DND-41 (cell line): ENCODE measurements around the gene GRK7.

ENCODE experiments used
- EZH2 ChIP-seq: IDR thresholded peaks from 3 replicates; pipeline ENCODE4 v1.6.1; 2012; ENCODE audit warnings: borderline replicate concordance, low read depth, mild to moderate bottlenecking, moderate library complexity, low read length, inconsistent platforms; ENCODE audit not compliant: severe bottlenecking
- TF ChIP-seq, protein P1 (sequence below): IDR thresholded peaks from 2 replicates; pipeline ENCODE4 v1.5.1; 2012; ENCODE audit warnings: borderline replicate concordance, low read length, moderate library complexity, mild to moderate bottlenecking; ENCODE audit not compliant: poor library complexity, severe bottlenecking; ENCODE audit errors: extremely low read depth

DNA sequence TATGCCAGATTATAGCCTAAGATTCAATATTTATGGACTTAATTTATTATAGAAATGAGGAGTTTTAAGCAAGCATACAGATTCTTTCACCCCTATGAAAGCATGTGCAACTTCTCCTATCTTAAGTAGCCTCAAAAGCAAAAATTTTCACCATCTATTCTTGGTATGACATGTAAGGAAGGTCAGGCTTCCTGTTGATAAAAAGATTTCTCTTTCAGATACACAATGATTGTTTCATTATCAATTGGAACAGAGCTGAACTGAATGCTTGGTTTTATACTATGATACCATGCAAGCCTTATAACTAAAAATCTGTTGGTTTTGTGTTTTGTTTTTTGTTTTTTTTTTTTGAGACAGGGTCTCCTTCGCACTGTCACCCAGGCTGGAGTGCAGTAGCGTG lies 3.9 kb downstream of the GRK7 start:
- TF ChIP-seq, protein P1, sequence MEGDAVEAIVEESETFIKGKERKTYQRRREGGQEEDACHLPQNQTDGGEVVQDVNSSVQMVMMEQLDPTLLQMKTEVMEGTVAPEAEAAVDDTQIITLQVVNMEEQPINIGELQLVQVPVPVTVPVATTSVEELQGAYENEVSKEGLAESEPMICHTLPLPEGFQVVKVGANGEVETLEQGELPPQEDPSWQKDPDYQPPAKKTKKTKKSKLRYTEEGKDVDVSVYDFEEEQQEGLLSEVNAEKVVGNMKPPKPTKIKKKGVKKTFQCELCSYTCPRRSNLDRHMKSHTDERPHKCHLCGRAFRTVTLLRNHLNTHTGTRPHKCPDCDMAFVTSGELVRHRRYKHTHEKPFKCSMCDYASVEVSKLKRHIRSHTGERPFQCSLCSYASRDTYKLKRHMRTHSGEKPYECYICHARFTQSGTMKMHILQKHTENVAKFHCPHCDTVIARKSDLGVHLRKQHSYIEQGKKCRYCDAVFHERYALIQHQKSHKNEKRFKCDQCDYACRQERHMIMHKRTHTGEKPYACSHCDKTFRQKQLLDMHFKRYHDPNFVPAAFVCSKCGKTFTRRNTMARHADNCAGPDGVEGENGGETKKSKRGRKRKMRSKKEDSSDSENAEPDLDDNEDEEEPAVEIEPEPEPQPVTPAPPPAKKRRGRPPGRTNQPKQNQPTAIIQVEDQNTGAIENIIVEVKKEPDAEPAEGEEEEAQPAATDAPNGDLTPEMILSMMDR = no peak
- no peak for TF ChIP-seq EZH2
